Measurements from ENCODE around the gene IRF4. TPM values are rescaled to one million over a fixed set of nuclear protein-coding genes. Genes with fewer than 3 reads are reported as not detected.

Gene IRF4
- total RNA-seq, 3 donors from 2014 or later = 2.8 to 10.5 (median 4.5) TPM

DNA sequence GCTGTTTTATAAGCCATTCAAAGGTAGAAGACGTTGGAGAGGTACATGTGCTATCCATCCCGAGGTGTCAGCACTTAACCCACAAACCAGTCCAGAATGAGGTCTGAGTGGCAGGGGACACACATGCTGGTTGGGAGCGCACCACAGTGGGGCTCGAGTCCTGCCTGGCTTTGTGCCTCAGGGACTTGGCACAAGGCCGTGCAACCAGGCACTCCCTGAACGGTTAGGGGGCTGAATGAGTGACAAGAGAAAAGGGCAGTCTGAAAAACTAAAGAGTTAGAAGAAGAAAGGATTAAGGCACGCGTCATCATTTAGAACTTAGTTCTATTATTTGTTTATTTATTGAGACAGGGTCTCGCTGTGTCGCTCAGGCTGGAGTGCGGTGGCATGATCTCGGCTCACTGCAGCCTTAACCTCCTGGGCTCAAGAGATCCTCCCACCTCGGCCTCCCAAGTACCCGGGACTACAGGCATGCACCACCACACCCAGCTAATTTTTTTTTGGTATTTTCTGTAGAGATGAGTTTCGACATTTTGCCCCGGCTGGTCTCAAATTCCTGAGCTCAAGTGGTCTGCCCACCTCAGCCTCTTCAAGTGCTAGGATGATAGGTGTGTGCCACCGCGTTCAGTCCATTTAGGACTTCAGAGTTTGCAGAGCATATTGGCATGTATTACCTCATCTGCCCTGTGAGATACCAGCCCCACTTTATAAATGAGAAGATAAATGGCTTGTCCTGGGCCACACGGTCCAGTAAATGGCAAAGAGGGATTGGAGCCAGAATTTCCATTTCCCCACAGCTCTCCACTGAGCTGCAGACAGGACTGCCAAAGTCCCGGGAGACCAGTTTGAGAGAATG, 47.4 kb upstream of the IRF4 start:
- DNase-seq (no peak), ATAC-seq (no peak)
- H3K4me3 ChIP-seq = no peak overlapping the region
- H3K4me1 ChIP-seq (ENCODE audit: low read depth) = no peaks in the 10 kb centered on the region
- intact Hi-C loops (cut with DNase I, micrococcal nuclease) = no loop called here
- peaks cover 12% of the 10 kb centered on the region for H3K9me3 ChIP-seq
- TF ChIP-seq, protein P1, sequence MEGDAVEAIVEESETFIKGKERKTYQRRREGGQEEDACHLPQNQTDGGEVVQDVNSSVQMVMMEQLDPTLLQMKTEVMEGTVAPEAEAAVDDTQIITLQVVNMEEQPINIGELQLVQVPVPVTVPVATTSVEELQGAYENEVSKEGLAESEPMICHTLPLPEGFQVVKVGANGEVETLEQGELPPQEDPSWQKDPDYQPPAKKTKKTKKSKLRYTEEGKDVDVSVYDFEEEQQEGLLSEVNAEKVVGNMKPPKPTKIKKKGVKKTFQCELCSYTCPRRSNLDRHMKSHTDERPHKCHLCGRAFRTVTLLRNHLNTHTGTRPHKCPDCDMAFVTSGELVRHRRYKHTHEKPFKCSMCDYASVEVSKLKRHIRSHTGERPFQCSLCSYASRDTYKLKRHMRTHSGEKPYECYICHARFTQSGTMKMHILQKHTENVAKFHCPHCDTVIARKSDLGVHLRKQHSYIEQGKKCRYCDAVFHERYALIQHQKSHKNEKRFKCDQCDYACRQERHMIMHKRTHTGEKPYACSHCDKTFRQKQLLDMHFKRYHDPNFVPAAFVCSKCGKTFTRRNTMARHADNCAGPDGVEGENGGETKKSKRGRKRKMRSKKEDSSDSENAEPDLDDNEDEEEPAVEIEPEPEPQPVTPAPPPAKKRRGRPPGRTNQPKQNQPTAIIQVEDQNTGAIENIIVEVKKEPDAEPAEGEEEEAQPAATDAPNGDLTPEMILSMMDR (IDR thresholded peaks at IDR 0.05) = no peak
- H3K36me3 ChIP-seq (ENCODE audit: low read depth) = no peaks in the 10 kb centered on the region

DNA sequence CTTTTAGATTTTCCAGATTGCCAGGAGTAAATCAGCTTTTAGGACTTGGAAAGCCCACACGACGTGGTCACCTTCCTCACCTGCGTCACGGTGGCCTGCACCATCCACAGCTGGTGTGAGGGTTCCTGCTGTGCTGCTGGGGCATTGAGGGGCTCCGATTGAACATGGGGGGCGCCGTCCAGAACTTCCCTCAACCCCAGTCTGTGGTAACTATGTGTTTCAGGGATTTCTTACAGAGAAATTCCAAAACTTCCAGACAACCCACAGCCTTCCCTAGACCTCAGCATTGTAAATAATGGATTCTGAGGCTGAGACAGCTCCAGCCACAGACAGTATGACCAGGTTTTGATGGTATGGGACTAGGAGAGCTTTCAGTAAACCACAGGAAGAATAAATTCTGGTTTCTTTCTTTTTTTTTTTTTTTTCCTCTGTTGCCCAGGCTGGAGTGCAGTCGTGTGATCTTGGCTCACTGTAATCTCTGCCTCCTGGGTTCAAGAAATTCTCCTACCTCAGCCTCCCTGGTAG, 46.7 kb upstream of the IRF4 start:
- H3K9me3 ChIP-seq = peaks cover 15% of the 10 kb centered on the region
- no peaks in the 10 kb centered on the region for H3K4me1 ChIP-seq (ENCODE audit: low read depth)
- H3K4me3 ChIP-seq = no peak overlapping the region
- DNase-seq (no peak), ATAC-seq (no peak)
- intact Hi-C loops (cut with DNase I, micrococcal nuclease) = no loop called here
- TF ChIP-seq, protein P1 (IDR thresholded peaks at IDR 0.05) = no peak
- no peaks in the 10 kb centered on the region for H3K36me3 ChIP-seq (ENCODE audit: low read depth)

DNA sequence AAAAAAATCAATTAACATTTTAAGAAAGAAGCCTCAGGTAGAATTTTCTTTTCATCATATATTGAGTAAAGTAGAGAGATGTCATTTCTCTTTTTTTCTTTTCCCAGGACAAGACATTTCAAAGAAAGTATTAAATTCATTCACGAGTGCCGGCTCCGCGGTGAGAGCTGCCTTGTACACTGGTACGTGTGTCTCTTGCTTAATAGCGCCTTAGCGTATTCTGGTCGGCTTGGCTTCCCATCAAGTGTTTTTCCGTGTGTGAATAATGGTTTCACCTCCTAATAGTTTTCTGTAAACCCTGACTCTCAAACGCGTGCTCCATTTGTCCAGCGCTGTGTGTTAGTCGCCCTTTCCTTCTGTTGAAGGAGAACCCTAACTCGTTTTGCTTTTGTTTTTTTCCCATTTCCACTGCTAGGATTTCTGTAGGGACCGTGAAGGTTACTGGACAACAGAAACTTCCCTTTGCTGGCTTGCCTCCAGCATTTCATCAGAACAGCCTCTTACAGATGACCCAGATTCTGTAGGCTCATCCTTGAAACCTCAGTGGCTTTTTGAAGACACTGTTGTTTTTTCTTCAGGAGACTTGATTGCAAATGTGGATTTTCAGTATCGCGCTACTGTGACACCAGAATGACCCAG, 45.7 kb upstream of the IRF4 start:
- Histone ChIP-seq H3K36me3 (ENCODE audit: low read depth) (no peaks in the 10 kb centered on the region), H3K4me1 (ENCODE audit: low read depth) (no peaks in the 10 kb centered on the region), H3K4me3 (no peak overlapping the region), H3K9me3 (peaks cover 11% of the 10 kb centered on the region)
- no peak for DNase-seq
- intact Hi-C loops (cut with DNase I, micrococcal nuclease) = no loop called here
- TF ChIP-seq, protein P1 (IDR thresholded peaks at IDR 0.05) = no peak
- no peak for ATAC-seq

DNA sequence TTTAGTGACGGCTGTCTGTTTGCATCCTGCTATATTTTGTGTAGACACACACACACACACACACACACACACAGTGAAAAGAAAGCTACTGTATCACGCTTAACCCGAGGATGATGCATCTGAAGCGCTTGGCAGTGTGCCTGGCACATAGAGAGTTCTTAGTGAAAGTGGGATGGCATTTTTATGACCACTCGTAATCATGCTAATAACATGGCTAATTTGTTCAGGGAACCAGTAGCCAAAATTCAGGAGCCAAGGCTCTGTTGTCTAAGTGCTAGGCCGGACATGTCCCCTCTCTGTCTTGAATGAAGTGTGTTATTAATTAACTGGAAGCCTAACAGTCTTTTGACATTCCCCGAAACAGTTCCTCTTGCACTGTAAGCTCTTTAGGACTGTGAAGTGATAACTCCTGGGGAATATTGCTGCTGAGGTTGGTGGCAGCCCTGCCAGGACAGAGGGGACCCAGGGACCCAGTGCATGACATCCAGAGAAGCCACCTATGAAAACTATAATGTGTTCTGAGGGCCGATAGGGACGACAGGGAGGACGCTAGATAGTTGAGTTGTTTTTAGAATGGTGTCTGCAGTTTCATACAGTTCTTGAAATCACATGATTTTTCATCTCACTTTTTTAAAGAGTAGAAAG, 45.0 kb upstream of the IRF4 start:
- TF ChIP-seq, protein P1 (IDR thresholded peaks at IDR 0.05) = no peak
- Histone ChIP-seq H3K4me3 (no peak overlapping the region), H3K4me1 (ENCODE audit: low read depth) (no peaks in the 10 kb centered on the region), H3K36me3 (ENCODE audit: low read depth) (no peaks in the 10 kb centered on the region), H3K9me3 (peaks cover 11% of the 10 kb centered on the region)
- DNase-seq (no peak), ATAC-seq (no peak)
- intact Hi-C loops (cut with DNase I, micrococcal nuclease) = no loop called here

DNA sequence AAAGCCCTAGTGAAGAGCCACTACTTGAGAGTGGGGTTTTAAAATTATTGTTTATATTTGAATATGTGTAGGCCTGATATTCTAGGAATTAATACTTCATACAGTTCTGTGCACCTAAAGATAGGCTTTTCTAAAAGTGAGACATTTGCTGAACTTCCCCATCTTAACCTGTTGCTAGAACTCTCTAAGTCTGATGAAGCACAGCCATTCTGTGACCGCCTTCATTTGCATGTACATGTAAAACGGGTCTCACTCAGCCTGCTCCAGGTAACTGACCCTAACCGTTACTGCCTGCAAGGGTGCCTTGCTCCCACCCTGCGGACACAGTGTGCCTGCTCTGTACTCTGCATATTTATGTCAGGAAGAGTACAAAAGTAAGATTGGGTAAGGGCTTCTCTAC, 44.3 kb upstream of the IRF4 start:
- Histone ChIP-seq H3K9me3 (peaks cover 11% of the 10 kb centered on the region), H3K36me3 (ENCODE audit: low read depth) (no peaks in the 10 kb centered on the region), H3K4me1 (ENCODE audit: low read depth) (no peaks in the 10 kb centered on the region), H3K4me3 (no peak overlapping the region)
- TF ChIP-seq, protein P1 (IDR thresholded peaks at IDR 0.05) = no peak
- DNase-seq = no peak
- peak; percentile 29 for ATAC-seq
- intact Hi-C loops (cut with DNase I, micrococcal nuclease) = no loop called here
